ENCODE measurements around the gene GP1BB. TPM values are rescaled to one million over a fixed set of nuclear protein-coding genes. Genes with fewer than 3 reads are reported as not detected.

The GP1BB gene
- polyA plus RNA-seq, 1 of the 3 experiments (the other 2 are of a cell fraction) = 1.5 TPM

GRCh38 chr22:19773470-19774040, 50.2 kb downstream of the GP1BB start:
- no peaks in the 10 kb centered on the region for H3K79me2 ChIP-seq (ENCODE audit: insufficient read depth)
- no peak overlapping the region for H2AFZ ChIP-seq (ENCODE audit: low read depth)
- peaks cover 11% of the 10 kb centered on the region; the same call in 1 of the 2 replicates for H3K27me3 ChIP-seq (ENCODE audit: insufficient read depth)
- no peak overlapping the region for H3K4me3 ChIP-seq (ENCODE audit: low read depth in 2 of 2, low read length in 1 of 2)
- H3K4me2 ChIP-seq = no peak overlapping the region
- no peaks in the 10 kb centered on the region; a peak in 1 of 4 replicates for H3K4me1 ChIP-seq (ENCODE audit: control insufficient read depth in 1 of 2, insufficient read depth in 2 of 2, low read depth in 1 of 2, low read length in 1 of 2)
- H3K9ac ChIP-seq = no peak overlapping the region
- no peaks in the 10 kb centered on the region for H3K9me2 ChIP-seq
- DNase-seq = no peak
- H3F3A ChIP-seq (replicated peaks; ENCODE audit: insufficient read depth) = no peaks in the 10 kb centered on the region
- no peaks in the 10 kb centered on the region for H3K9me3 ChIP-seq
- no peaks in the 10 kb centered on the region for H4K20me1 ChIP-seq (ENCODE audit: insufficient read depth)
- CTCF ChIA-PET = interaction anchor here (1.1 to 4.0 kb wide), 2 partner anchors 17 to 43 kb away, joined by 4 to 21 read pairs; no protein-coding TSS in a partner anchor
- H3K36me3 ChIP-seq (replicated peaks in 1 of 2; ENCODE audit: control insufficient read depth in 1 of 2, insufficient read depth in 2 of 2, low read length in 1 of 2) = no peaks in the 10 kb centered on the region
- TF ChIP-seq, protein P1, sequence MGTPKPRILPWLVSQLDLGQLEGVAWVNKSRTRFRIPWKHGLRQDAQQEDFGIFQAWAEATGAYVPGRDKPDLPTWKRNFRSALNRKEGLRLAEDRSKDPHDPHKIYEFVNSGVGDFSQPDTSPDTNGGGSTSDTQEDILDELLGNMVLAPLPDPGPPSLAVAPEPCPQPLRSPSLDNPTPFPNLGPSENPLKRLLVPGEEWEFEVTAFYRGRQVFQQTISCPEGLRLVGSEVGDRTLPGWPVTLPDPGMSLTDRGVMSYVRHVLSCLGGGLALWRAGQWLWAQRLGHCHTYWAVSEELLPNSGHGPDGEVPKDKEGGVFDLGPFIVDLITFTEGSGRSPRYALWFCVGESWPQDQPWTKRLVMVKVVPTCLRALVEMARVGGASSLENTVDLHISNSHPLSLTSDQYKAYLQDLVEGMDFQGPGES (IDR thresholded peaks at IDR 0.05; ENCODE audit: low read depth, low read length) = no peak
- TF ChIP-seq, protein P2, sequence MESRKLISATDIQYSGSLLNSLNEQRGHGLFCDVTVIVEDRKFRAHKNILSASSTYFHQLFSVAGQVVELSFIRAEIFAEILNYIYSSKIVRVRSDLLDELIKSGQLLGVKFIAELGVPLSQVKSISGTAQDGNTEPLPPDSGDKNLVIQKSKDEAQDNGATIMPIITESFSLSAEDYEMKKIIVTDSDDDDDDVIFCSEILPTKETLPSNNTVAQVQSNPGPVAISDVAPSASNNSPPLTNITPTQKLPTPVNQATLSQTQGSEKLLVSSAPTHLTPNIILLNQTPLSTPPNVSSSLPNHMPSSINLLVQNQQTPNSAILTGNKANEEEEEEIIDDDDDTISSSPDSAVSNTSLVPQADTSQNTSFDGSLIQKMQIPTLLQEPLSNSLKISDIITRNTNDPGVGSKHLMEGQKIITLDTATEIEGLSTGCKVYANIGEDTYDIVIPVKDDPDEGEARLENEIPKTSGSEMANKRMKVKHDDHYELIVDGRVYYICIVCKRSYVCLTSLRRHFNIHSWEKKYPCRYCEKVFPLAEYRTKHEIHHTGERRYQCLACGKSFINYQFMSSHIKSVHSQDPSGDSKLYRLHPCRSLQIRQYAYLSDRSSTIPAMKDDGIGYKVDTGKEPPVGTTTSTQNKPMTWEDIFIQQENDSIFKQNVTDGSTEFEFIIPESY (IDR thresholded peaks at IDR 0.05; ENCODE audit: borderline replicate concordance, low read depth) = no peak
- no peak for TF ChIP-seq EZH2phosphoT487 (IDR thresholded peaks at IDR 0.05; ENCODE audit: borderline replicate concordance, low read depth)
- TF ChIP-seq, protein P3, sequence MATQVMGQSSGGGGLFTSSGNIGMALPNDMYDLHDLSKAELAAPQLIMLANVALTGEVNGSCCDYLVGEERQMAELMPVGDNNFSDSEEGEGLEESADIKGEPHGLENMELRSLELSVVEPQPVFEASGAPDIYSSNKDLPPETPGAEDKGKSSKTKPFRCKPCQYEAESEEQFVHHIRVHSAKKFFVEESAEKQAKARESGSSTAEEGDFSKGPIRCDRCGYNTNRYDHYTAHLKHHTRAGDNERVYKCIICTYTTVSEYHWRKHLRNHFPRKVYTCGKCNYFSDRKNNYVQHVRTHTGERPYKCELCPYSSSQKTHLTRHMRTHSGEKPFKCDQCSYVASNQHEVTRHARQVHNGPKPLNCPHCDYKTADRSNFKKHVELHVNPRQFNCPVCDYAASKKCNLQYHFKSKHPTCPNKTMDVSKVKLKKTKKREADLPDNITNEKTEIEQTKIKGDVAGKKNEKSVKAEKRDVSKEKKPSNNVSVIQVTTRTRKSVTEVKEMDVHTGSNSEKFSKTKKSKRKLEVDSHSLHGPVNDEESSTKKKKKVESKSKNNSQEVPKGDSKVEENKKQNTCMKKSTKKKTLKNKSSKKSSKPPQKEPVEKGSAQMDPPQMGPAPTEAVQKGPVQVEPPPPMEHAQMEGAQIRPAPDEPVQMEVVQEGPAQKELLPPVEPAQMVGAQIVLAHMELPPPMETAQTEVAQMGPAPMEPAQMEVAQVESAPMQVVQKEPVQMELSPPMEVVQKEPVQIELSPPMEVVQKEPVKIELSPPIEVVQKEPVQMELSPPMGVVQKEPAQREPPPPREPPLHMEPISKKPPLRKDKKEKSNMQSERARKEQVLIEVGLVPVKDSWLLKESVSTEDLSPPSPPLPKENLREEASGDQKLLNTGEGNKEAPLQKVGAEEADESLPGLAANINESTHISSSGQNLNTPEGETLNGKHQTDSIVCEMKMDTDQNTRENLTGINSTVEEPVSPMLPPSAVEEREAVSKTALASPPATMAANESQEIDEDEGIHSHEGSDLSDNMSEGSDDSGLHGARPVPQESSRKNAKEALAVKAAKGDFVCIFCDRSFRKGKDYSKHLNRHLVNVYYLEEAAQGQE (IDR thresholded peaks at IDR 0.05; ENCODE audit: low read depth, low read length) = no peak
- TF ChIP-seq SIN3A (IDR thresholded peaks at IDR 0.05; ENCODE audit: borderline replicate concordance, low read depth, low read length) = no peak
- TF ChIP-seq NRF1 (IDR thresholded peaks at IDR 0.05; ENCODE audit: low read depth, low read length) = no peak
- no peak for TF ChIP-seq GATA2 (CRISPR knock-in tag; IDR thresholded peaks at IDR 0.05)
- TF ChIP-seq, protein P4, sequence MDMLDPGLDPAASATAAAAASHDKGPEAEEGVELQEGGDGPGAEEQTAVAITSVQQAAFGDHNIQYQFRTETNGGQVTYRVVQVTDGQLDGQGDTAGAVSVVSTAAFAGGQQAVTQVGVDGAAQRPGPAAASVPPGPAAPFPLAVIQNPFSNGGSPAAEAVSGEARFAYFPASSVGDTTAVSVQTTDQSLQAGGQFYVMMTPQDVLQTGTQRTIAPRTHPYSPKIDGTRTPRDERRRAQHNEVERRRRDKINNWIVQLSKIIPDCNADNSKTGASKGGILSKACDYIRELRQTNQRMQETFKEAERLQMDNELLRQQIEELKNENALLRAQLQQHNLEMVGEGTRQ (IDR thresholded peaks at IDR 0.05; ENCODE audit: borderline replicate concordance, low read depth, low read length) = no peak
- TF ChIP-seq GABPA (IDR thresholded peaks at IDR 0.05; ENCODE audit: low read depth) = no peak
- TF ChIP-seq, protein P5, sequence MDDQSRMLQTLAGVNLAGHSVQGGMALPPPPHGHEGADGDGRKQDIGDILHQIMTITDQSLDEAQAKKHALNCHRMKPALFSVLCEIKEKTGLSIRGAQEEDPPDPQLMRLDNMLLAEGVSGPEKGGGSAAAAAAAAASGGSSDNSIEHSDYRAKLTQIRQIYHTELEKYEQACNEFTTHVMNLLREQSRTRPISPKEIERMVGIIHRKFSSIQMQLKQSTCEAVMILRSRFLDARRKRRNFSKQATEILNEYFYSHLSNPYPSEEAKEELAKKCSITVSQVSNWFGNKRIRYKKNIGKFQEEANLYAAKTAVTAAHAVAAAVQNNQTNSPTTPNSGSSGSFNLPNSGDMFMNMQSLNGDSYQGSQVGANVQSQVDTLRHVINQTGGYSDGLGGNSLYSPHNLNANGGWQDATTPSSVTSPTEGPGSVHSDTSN (IDR thresholded peaks at IDR 0.05) = no peak
- TF ChIP-seq FOXM1 (IDR thresholded peaks at IDR 0.05; ENCODE audit: low read depth) = no peak
- no peak for TF ChIP-seq YY1 (IDR thresholded peaks at IDR 0.05; ENCODE audit: low read depth)
- TF ChIP-seq POLR2AphosphoS5 (IDR thresholded peaks at IDR 0.05; ENCODE audit: low read depth, low read length) = no peak
- TF ChIP-seq SMC3 (IDR thresholded peaks at IDR 0.05; ENCODE audit: low read depth, low read length) = no peak
- no peak for TF ChIP-seq EP300 (IDR thresholded peaks at IDR 0.05; ENCODE audit: borderline replicate concordance in 1 of 2, low read depth in 1 of 2, low read length in 1 of 2)
- no peak for TF ChIP-seq TCF12 (IDR thresholded peaks at IDR 0.05)
- no peak for TF ChIP-seq TEAD4 (IDR thresholded peaks at IDR 0.05; ENCODE audit: borderline replicate concordance, insufficient read depth)
- TF ChIP-seq, protein P6, sequence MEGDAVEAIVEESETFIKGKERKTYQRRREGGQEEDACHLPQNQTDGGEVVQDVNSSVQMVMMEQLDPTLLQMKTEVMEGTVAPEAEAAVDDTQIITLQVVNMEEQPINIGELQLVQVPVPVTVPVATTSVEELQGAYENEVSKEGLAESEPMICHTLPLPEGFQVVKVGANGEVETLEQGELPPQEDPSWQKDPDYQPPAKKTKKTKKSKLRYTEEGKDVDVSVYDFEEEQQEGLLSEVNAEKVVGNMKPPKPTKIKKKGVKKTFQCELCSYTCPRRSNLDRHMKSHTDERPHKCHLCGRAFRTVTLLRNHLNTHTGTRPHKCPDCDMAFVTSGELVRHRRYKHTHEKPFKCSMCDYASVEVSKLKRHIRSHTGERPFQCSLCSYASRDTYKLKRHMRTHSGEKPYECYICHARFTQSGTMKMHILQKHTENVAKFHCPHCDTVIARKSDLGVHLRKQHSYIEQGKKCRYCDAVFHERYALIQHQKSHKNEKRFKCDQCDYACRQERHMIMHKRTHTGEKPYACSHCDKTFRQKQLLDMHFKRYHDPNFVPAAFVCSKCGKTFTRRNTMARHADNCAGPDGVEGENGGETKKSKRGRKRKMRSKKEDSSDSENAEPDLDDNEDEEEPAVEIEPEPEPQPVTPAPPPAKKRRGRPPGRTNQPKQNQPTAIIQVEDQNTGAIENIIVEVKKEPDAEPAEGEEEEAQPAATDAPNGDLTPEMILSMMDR (IDR thresholded peaks at IDR 0.05) = no peak
- no peak for TF ChIP-seq TAF1 (IDR thresholded peaks at IDR 0.05; ENCODE audit: borderline replicate concordance, low read depth, low read length)
- no peak overlapping the region for H3K27ac ChIP-seq (ENCODE audit: low read depth in 2 of 2, low read length in 1 of 2)
- 58% methylated on average over 8 of the region's 9 CpGs for WGBS (ENCODE audit: low lambda C conversion rate)
- POLR2A ChIA-PET = no interaction called here

Measured in SK-N-SH (cell line).